ENCODE measurements around the gene REV3L. TPM values are rescaled to one million over a fixed set of nuclear protein-coding genes. Genes with fewer than 3 reads are reported as not detected.

Gene REV3L
- total and polyA plus RNA-seq, 2 of the 8 experiments (the other 6 are each of a cell fraction or from before 2014, with no cell fraction given): 2.1 to 6.6 TPM

DNA sequence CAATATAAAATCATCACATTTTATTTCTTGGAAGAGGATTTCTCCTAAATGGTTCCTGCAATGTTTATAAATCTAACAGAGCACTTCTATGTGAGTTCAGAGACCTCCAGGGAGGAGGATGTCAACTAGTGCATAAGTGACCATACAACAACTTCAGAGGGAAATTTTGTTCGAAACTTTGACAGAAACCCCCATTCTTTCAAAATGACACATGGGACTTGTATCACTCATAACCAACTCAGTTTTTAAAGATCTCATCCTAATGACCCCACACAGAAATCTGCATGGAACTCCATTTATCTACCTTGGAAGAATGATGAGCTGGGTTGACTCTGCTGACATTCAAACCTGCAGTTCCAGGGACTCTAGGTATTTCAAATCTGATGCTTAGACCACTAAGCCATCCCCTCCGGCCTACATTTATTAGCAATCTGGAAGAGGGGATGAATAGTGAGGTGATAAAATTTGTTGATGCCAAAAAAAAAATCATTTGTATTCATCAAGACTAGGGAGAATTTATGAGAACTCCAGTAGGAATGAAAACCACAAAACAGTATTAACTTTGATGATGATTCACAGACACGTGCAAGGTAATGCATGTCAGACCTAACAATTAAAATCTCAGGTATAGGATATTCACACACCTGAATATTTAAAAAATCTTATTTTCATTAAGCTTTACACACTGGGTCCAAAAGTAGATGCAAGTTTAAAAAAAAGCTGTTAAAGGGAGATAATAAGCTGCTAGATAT, 153.0 kb downstream of the REV3L start:
- H4K8ac ChIP-seq (ENCODE audit: extremely low read depth, insufficient read depth, low read length): no peak overlapping the region
- no peaks in the 10 kb centered on the region for H3K79me2 ChIP-seq (ENCODE audit: control insufficient read depth in 1 of 2, insufficient read depth in 2 of 2, low read length in 2 of 2)
- H3K14ac ChIP-seq (ENCODE audit: insufficient read length): no peak overlapping the region
- no peaks in the 10 kb centered on the region for H3K27me3 ChIP-seq (replicated peaks in 1 of 4; ENCODE audit: control insufficient read depth in 3 of 4, extremely low read depth in 1 of 4, insufficient read depth in 3 of 4, low read length in 3 of 4)
- ChIA-PET POLR2A (ENCODE audit: partially characterized antibody) (no interaction called here), CTCF (ENCODE audit: partially characterized antibody) (no interaction called here)
- no peak overlapping the region for H2AFZ ChIP-seq (ENCODE audit: low read length)
- H3K4me2 ChIP-seq (ENCODE audit: insufficient read depth in 1 of 2, low read depth in 2 of 2, low read length in 2 of 2): no peak overlapping the region
- H3K4ac ChIP-seq (replicated peaks; ENCODE audit: insufficient read length, low read depth, low read length): no peak overlapping the region
- H3K27ac ChIP-seq (ENCODE audit: low read depth, low read length): no peak overlapping the region
- H3K4me1 ChIP-seq (replicated peaks in 1 of 4; ENCODE audit: control insufficient read depth in 3 of 4, insufficient read depth in 4 of 4, low read length in 3 of 4): no peaks in the 10 kb centered on the region
- H2BK15ac ChIP-seq (ENCODE audit: low read length): no peak overlapping the region
- no peak overlapping the region for H3K56ac ChIP-seq (replicated peaks; ENCODE audit: insufficient read length, low read depth, low read length)
- 85% methylated on average over 3 of the region's 3 CpGs; no CpG with 5 or more reads in 1 of the 2 experiments for WGBS, 2 experiments (ENCODE audit: extremely low coverage in 1 of 2, insufficient coverage in 1 of 2, insufficient read length in 1 of 2, insufficient replicate concordance in 2 of 2, low coverage in 1 of 2, low lambda C conversion rate in 2 of 2, missing lambda C conversion rate in 1 of 2)
- no peak overlapping the region for H3K23ac ChIP-seq (ENCODE audit: insufficient read length)
- H3K9me3 ChIP-seq (ENCODE audit: insufficient read depth in 2 of 2, low read depth in 1 of 2, low read length in 1 of 2): no peaks in the 10 kb centered on the region; a peak in 1 of 4 replicates
- no peak overlapping the region for H3K18ac ChIP-seq (ENCODE audit: extremely low read depth, low read length)
- H2AK5ac ChIP-seq (ENCODE audit: low read depth, low read length): no peak overlapping the region
- peaks cover 0 to 2% of the 10 kb centered on the region in 2 experiments for H4K20me1 ChIP-seq (replicated peaks in 1 of 2; ENCODE audit: control insufficient read depth in 1 of 2, insufficient read depth in 2 of 2, low read length in 2 of 2)
- H4K91ac ChIP-seq (replicated peaks; ENCODE audit: insufficient read length, low read length): no peak overlapping the region
- FAIRE-seq (no peak), DNase-seq (ENCODE audit: low read depth in 1 of 2, low spot score in 2 of 2) (no peak)
- H2BK12ac ChIP-seq (ENCODE audit: low read depth, low read length): no peak overlapping the region
- no peak overlapping the region for H4K5ac ChIP-seq (ENCODE audit: insufficient read length, low read depth, low read length)
- H3K4me3 ChIP-seq (ENCODE audit: extremely low read depth in 1 of 4, insufficient read depth in 2 of 4, low read depth in 3 of 4, low read length in 4 of 4): no peak overlapping the region
- no peak overlapping the region for H2BK5ac ChIP-seq (ENCODE audit: low read depth, low read length)
- H2BK20ac ChIP-seq (ENCODE audit: low read length): no peak overlapping the region
- no peak overlapping the region for H3K9ac ChIP-seq (replicated peaks in 1 of 4; ENCODE audit: extremely low read depth in 1 of 4, low read depth in 3 of 4, low read length in 3 of 4)
- H2BK120ac ChIP-seq (replicated peaks; ENCODE audit: low read depth, low read length): no peak overlapping the region
- H3K23me2 ChIP-seq (ENCODE audit: low read depth, low read length): no peaks in the 10 kb centered on the region
- no peaks in the 10 kb centered on the region for H3K79me1 ChIP-seq (ENCODE audit: low read depth, low read length)
- H3K36me3 ChIP-seq (ENCODE audit: control insufficient read depth in 2 of 4, insufficient read depth in 4 of 4, low read length in 3 of 4): peaks cover 0 to 8% (median 0%) of the 10 kb centered on the region in 4 experiments; a peak in 2 of 8 replicates
- TF ChIP-seq POU5F1 (IDR thresholded peaks at IDR 0.05; ENCODE audit: low read depth, low read length) (no peak), KDM5A (IDR thresholded peaks at IDR 0.05; ENCODE audit: low read length) (no peak), HDAC6 (IDR thresholded peaks at IDR 0.05; ENCODE audit: low read depth, low read length) (no peak), TAF7 (optimal IDR thresholded peaks at IDR 0.05; ENCODE audit: borderline replicate concordance, low read depth, low read length) (no peak), SP2 (IDR thresholded peaks at IDR 0.05; ENCODE audit: low read length) (no peak), ZNF274 (IDR thresholded peaks at IDR 0.05; ENCODE audit: borderline replicate concordance, extremely low read depth, low read length) (no peak), CTBP2 (IDR thresholded peaks at IDR 0.05; ENCODE audit: borderline replicate concordance, insufficient read depth, insufficient read length, low read length) (no peak), SP1 (IDR thresholded peaks at IDR 0.05; ENCODE audit: low read depth, low read length) (no peak), POLR2AphosphoS5 (IDR thresholded peaks at IDR 0.05; ENCODE audit: low read depth, low read length) (no peak), FOSL1 (IDR thresholded peaks at IDR 0.05; ENCODE audit: insufficient read depth, low read depth, low read length) (no peak), SIX5 (IDR thresholded peaks at IDR 0.05; ENCODE audit: low read depth, low read length) (no peak), SIRT6 (IDR thresholded peaks at IDR 0.05; ENCODE audit: low read length) (no peak)
- TF ChIP-seq, protein P1, sequence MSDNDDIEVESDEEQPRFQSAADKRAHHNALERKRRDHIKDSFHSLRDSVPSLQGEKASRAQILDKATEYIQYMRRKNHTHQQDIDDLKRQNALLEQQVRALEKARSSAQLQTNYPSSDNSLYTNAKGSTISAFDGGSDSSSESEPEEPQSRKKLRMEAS (IDR thresholded peaks at IDR 0.05): no peak

All from H1 (cell line).